HEK293 (cell line): Measurements from ENCODE around the gene LAP3.

ENCODE experiments used
- CTCF ChIA-PET: fragments of 350-600 bp; formaldehyde crosslinking; extraction: SDS; loops from one replicate; lab custom pipeline; 2021; ENCODE audit warnings: antibody characterized with exemption; lab: Yijun Ruan, JAX
- POLR2A ChIA-PET: fragments of 300-600 bp; formaldehyde crosslinking; extraction: SDS; loops from one replicate; lab custom pipeline; 2020; ENCODE audit warnings: antibody characterized with exemption, inconsistent platforms; lab: Yijun Ruan, JAX
- H3K27ac ChIP-seq: fragments of 200-500 bp; sonication (Bioruptor generic); 2 replicates; pipeline ENCODE4 v1.5.1; 2014; ENCODE audit warnings: low read depth, low read length, control low read depth, inconsistent platforms; ENCODE audit errors: extremely low read depth
- H3K36me3 ChIP-seq, 2 experiments: fragments of 200-500 bp in 1 of 2; sonication (Bioruptor generic) in 1 of 2; 1 replicate in 1 of 2; 2 replicates in 1 of 2; pipeline ENCODE4 v1.5.1; 2014 to 2017; ENCODE audit warnings: inconsistent platforms in 2 of 2, low read length in 2 of 2; ENCODE audit not compliant: control insufficient read depth in 2 of 2, insufficient read depth in 1 of 2
- H3K4me1 ChIP-seq: fragments of 200-500 bp; sonication (Bioruptor generic); 2 replicates; pipeline ENCODE4 v1.5.1; 2014; ENCODE audit warnings: mild to moderate bottlenecking, low read length, inconsistent platforms; ENCODE audit not compliant: control insufficient read depth, insufficient read depth
- H3K4me3 ChIP-seq: 2 replicates; pipeline ENCODE4 v1.5.1; 2011; ENCODE audit warnings: low read depth, mild to moderate bottlenecking, control low read depth, low read length, moderate library complexity
- H3K9me3 ChIP-seq: fragments of 200-500 bp; sonication (Bioruptor generic); 2 replicates; pipeline ENCODE4 v1.5.1; 2014; ENCODE audit warnings: low read depth, low read length, inconsistent platforms; ENCODE audit not compliant: control insufficient read depth, insufficient read depth
- BCL6B ChIP-seq: fragments of 450-650 bp; formaldehyde crosslinking; IDR thresholded peaks from 2 replicates; pipeline ENCODE4 v1.5.1; 2017; ENCODE audit warnings: missing biosample characterization, missing genetic modification characterization
- EGR2 ChIP-seq: fragments of 450-650 bp; formaldehyde crosslinking; IDR thresholded peaks from 2 replicates; pipeline ENCODE4 v1.5.1; 2016; ENCODE audit warnings: low read depth, missing biosample characterization, missing genetic modification characterization
- PBX3 ChIP-seq: sonication (generic); formaldehyde crosslinking; IDR thresholded peaks from 2 replicates; pipeline ENCODE4 v1.8.1; 2022; ENCODE audit warnings: mild to moderate bottlenecking, moderate library complexity, missing genetic modification reagents
- ZFP37 ChIP-seq: fragments of 450-650 bp; formaldehyde crosslinking; IDR thresholded peaks from 2 replicates; pipeline ENCODE4 v1.5.1; 2016; ENCODE audit warnings: missing biosample characterization, missing genetic modification characterization
- ZNF184 ChIP-seq: fragments of 450-650 bp; IDR thresholded peaks from 2 replicates; pipeline ENCODE4 v1.5.1; 2018; ENCODE audit warnings: missing biosample characterization, mild to moderate bottlenecking, missing genetic modification characterization
- ZNF280C ChIP-seq: fragments of 450-650 bp; formaldehyde crosslinking; IDR thresholded peaks from 2 replicates; pipeline ENCODE4 v1.5.1; 2016; ENCODE audit warnings: missing biosample characterization, missing genetic modification characterization
- ZNF292 ChIP-seq: fragments of 450-650 bp; formaldehyde crosslinking; IDR thresholded peaks from 2 replicates; pipeline ENCODE4 v1.5.1; 2016; ENCODE audit warnings: low read depth, missing biosample characterization, missing genetic modification characterization, borderline replicate concordance
- ZNF302 ChIP-seq: fragments of 450-650 bp; formaldehyde crosslinking; IDR thresholded peaks from 2 replicates; pipeline ENCODE4 v1.5.1; 2016; ENCODE audit warnings: missing biosample characterization, missing genetic modification characterization, low read depth
- ZNF398 ChIP-seq: fragments of 450-650 bp; formaldehyde crosslinking; IDR thresholded peaks from 2 replicates; pipeline ENCODE4 v1.5.1; 2017; ENCODE audit warnings: missing biosample characterization, missing genetic modification characterization
- ZNF48 ChIP-seq: fragments of 450-650 bp; formaldehyde crosslinking; IDR thresholded peaks from 2 replicates; pipeline ENCODE4 v1.5.1; 2016; ENCODE audit warnings: missing biosample characterization, missing genetic modification characterization
- ZNF530 ChIP-seq: fragments of 450-650 bp; formaldehyde crosslinking; IDR thresholded peaks from 2 replicates; pipeline ENCODE4 v1.5.1; 2016; ENCODE audit warnings: low read depth, missing biosample characterization, missing genetic modification characterization
- ZNF544 ChIP-seq: fragments of 450-650 bp; formaldehyde crosslinking; IDR thresholded peaks from 2 replicates; pipeline ENCODE4 v1.5.0; 2017; ENCODE audit warnings: missing biosample characterization, missing genetic modification characterization
- ZNF596 ChIP-seq: fragments of 450-650 bp; IDR thresholded peaks from 2 replicates; pipeline ENCODE4 v1.5.0; 2018; ENCODE audit warnings: missing biosample characterization, mild to moderate bottlenecking, missing genetic modification characterization, moderate library complexity
- ZNF777 ChIP-seq: fragments of 450-650 bp; formaldehyde crosslinking; IDR thresholded peaks from 2 replicates; pipeline ENCODE4 v1.5.1; 2017; ENCODE audit warnings: missing biosample characterization, missing genetic modification characterization, borderline replicate concordance
- TF ChIP-seq, protein P1 (sequence below): fragments of 450-650 bp; formaldehyde crosslinking; IDR thresholded peaks from 2 replicates; pipeline ENCODE4 v1.5.1; 2016; ENCODE audit warnings: missing biosample characterization, missing genetic modification characterization, borderline replicate concordance

LAP3 gene

GRCh38 chr4:17584521-17585213, 7.7 kb downstream of the LAP3 start:
- Histone ChIP-seq H3K9me3 (no peaks in the 10 kb centered on the region), H3K36me3 (peaks cover 0 to 97% of the 10 kb centered on the region in 2 experiments; a peak in 2 of 3 replicates), H3K27ac (no peak overlapping the region), H3K4me3 (no peak overlapping the region), H3K4me1 (no peaks in the 10 kb centered on the region)
- CTCF ChIA-PET: interaction anchor here (0.9 kb wide), 1 partner anchor 51 kb away, joined by 5 read pairs; no protein-coding TSS in a partner anchor
- POLR2A ChIA-PET: no interaction called here
- TF ChIP-seq ZNF292 (tag by site-specific recombination): no peak
- no peak for TF ChIP-seq EGR2 (tag by site-specific recombination)

DNA sequence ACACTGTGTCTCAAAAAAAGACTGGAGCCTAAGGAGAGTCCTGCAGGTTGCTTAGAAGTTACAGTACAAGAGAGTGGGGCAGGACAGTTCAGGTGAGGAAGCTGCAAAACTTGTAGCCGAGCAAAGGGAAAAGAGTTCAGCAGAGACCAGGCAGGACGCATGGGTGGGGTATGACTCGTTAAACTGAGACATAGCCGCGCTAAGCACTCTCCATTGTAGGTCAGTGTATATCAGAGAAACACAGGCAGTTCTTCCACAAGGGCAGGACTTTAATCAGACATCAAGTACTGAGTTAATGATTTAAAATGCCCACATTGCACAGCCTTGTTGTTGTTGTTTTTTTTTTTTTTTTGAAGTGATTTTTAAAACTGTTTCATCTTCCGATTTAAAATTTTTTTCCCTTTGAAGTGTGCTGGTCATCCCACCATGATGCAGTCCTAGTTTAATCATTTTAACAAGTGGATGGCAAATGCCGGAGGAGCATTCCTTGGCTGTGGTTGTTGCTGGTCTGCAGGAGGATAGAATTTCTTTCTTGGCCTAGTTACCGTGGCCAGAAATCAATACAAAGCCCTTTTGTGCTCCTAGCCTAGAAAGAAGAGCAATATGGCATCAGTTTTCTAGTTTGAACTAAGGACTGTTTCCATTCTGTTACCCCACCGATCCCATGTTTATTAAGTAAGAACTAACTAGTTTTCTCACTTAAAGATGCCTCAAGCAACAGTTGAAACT, 10.3 kb downstream of the LAP3 start:
- Histone ChIP-seq H3K4me1 (no peaks in the 10 kb centered on the region), H3K27ac (no peak overlapping the region), H3K4me3 (no peak overlapping the region), H3K36me3 (peaks cover 0 to 89% of the 10 kb centered on the region in 2 experiments; a peak in 2 of 3 replicates), H3K9me3 (no peaks in the 10 kb centered on the region)
- ChIA-PET CTCF (no interaction called here), POLR2A (no interaction called here)
- TF ChIP-seq ZNF398 (tag by site-specific recombination) (no peak), ZNF596 (tag by site-specific recombination) (no peak), ZFP37 (tag by site-specific recombination) (no peak), ZNF184 (tag by site-specific recombination) (no peak)
- TF ChIP-seq, protein P1, sequence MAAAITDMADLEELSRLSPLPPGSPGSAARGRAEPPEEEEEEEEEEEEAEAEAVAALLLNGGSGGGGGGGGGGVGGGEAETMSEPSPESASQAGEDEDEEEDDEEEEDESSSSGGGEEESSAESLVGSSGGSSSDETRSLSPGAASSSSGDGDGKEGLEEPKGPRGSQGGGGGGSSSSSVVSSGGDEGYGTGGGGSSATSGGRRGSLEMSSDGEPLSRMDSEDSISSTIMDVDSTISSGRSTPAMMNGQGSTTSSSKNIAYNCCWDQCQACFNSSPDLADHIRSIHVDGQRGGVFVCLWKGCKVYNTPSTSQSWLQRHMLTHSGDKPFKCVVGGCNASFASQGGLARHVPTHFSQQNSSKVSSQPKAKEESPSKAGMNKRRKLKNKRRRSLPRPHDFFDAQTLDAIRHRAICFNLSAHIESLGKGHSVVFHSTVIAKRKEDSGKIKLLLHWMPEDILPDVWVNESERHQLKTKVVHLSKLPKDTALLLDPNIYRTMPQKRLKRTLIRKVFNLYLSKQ (tag by site-specific recombination): no peak

DNA sequence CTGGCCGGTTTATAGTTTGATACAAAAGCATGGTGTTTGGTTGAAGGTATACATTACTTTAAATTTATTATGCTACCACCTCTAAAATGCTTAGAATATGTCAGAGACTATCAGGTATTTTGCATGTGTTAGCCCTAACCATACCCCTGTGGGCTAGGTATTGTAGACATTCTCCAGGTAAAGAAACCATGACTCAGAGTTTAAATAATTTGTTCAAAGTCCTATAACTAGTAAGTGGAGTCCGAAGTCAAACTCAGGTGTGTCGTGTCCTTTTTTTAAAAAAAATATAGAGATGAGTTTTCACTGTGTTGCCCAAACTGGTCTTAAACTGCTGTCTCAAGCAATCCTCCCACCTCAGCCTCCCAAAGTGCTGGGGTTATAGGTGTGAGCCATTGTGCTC, 12.4 kb downstream of the LAP3 start:
- Histone ChIP-seq H3K36me3 (peaks cover 0 to 82% of the 10 kb centered on the region in 2 experiments; a peak in 2 of 3 replicates), H3K4me3 (no peak overlapping the region), H3K4me1 (no peaks in the 10 kb centered on the region), H3K9me3 (no peaks in the 10 kb centered on the region), H3K27ac (no peak overlapping the region)
- CTCF ChIA-PET: interaction anchor here (1.1 kb wide), 1 partner anchor 1029 kb away, joined by 3 read pairs; no protein-coding TSS in a partner anchor
- TF ChIP-seq BCL6B (tag by site-specific recombination) (no peak), ZNF302 (tag by site-specific recombination) (no peak), ZNF48 (tag by site-specific recombination) (no peak), ZNF530 (tag by site-specific recombination) (no peak), ZNF280C (tag by site-specific recombination) (no peak), ZNF777 (tag by site-specific recombination) (no peak), ZNF544 (no peak), PBX3 (CRISPR knock-in tag) (no peak)
- POLR2A ChIA-PET: no interaction called here
